Left ventricle myocardium inferior (tissue), 1 donor: ENCODE data around the gene LOC101059915.
"Not testable (repeated sequence)": the region's sequence is repeated elsewhere in the genome, so short reads cannot be mapped to it uniquely, and the experiment has no call there.

Experiments used
- DNase-seq: peaks from one replicate; pipeline ENCODE4 v3.0.0-alpha.2; 2020
- H3K27ac ChIP-seq: fragments of 200-600 bp; replicated peaks from 2 replicates; pipeline ENCODE4 v1.8.0; 2021
- H3K27me3 ChIP-seq: fragments of 200-600 bp; 2 replicates; pipeline ENCODE4 v1.8.0; 2021; ENCODE audit warnings: low read depth
- H3K36me3 ChIP-seq: fragments of 200-600 bp; 2 replicates; pipeline ENCODE4 v1.8.0; 2021
- H3K4me1 ChIP-seq: fragments of 200-600 bp; 2 replicates; pipeline ENCODE4 v1.8.0; 2021
- H3K4me3 ChIP-seq: fragments of 200-600 bp; 2 replicates; pipeline ENCODE4 v1.8.0; 2021; ENCODE audit warnings: mild to moderate bottlenecking, moderate library complexity
- H3K9me3 ChIP-seq: fragments of 200-600 bp; replicated peaks from 2 replicates; pipeline ENCODE4 v1.8.0; 2021
- intact Hi-C: fragments of 100-400 bp; cut with micrococcal nuclease; formaldehyde crosslinking; loops from one replicate; pipeline ENCODE4 v1.11.0; 2022
- TF ChIP-seq, protein P1 (sequence below): fragments of 200-600 bp; IDR thresholded peaks from 2 replicates; pipeline ENCODE4 v1.8.0; 2021; ENCODE audit warnings: antibody characterized with exemption, mild to moderate bottlenecking, borderline replicate concordance
- donor health status: DM: no; HTN: yes; CAD: no; lungs with severe emphysema.

The LOC101059915 gene

DNA sequence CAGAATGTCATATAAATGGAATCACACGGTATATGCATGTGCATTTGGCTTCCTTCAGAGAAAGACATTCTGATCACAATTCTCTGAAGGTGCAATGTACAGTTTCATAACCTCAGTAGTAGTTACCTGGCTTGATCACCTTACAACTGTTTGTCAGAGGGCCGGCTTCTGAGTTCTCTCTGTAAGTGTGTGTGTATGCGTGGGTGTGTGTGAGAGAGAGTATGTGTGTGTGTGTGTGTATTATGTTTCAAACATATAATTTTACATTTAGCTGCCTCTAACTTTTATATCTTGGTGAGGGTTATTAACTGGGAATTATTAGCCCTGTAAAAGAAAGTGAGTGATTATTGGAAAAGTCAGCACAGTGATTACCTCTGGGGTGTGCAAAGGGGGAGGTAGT is 8.0 kb upstream of the LOC101059915 start:
- H3K4me3 ChIP-seq = no peak overlapping the region
- no peak overlapping the region for H3K27ac ChIP-seq
- H3K27me3 ChIP-seq = no peaks in the 10 kb centered on the region
- TF ChIP-seq, protein P1, sequence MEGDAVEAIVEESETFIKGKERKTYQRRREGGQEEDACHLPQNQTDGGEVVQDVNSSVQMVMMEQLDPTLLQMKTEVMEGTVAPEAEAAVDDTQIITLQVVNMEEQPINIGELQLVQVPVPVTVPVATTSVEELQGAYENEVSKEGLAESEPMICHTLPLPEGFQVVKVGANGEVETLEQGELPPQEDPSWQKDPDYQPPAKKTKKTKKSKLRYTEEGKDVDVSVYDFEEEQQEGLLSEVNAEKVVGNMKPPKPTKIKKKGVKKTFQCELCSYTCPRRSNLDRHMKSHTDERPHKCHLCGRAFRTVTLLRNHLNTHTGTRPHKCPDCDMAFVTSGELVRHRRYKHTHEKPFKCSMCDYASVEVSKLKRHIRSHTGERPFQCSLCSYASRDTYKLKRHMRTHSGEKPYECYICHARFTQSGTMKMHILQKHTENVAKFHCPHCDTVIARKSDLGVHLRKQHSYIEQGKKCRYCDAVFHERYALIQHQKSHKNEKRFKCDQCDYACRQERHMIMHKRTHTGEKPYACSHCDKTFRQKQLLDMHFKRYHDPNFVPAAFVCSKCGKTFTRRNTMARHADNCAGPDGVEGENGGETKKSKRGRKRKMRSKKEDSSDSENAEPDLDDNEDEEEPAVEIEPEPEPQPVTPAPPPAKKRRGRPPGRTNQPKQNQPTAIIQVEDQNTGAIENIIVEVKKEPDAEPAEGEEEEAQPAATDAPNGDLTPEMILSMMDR = no peak
- H3K9me3 ChIP-seq = no peaks in the 10 kb centered on the region
- H3K36me3 ChIP-seq = no peaks in the 10 kb centered on the region
- H3K4me1 ChIP-seq = no peaks in the 10 kb centered on the region
- no peak for DNase-seq
- intact Hi-C loops = no loop called here

DNA sequence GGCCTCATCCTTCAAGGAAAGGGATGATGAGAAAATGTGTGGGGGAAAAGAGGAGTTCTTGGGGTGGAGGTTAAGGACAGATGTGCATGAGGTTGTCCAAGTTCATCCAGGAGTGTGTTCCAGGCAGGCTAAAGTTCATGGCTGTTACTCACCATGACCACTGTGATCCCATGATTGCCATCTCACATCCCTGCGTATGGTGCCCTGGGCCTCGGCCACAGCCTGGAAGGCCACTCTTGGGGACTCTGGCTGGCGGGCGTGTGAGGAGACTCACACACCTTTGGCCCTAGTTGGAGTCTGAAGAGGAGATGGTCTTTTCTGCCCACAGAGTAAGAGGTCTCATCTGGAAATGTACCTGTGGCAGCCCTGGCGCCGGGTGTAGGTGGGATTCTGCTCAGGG is 7.4 kb upstream of the LOC101059915 start:
- DNase-seq = no peak
- Histone ChIP-seq H3K27ac (no peak overlapping the region), H3K9me3 (no peaks in the 10 kb centered on the region), H3K4me1 (no peaks in the 10 kb centered on the region), H3K36me3 (no peaks in the 10 kb centered on the region), H3K27me3 (no peaks in the 10 kb centered on the region), H3K4me3 (no peak overlapping the region)
- intact Hi-C loops = no loop called here
- TF ChIP-seq, protein P1 = no peak

DNA sequence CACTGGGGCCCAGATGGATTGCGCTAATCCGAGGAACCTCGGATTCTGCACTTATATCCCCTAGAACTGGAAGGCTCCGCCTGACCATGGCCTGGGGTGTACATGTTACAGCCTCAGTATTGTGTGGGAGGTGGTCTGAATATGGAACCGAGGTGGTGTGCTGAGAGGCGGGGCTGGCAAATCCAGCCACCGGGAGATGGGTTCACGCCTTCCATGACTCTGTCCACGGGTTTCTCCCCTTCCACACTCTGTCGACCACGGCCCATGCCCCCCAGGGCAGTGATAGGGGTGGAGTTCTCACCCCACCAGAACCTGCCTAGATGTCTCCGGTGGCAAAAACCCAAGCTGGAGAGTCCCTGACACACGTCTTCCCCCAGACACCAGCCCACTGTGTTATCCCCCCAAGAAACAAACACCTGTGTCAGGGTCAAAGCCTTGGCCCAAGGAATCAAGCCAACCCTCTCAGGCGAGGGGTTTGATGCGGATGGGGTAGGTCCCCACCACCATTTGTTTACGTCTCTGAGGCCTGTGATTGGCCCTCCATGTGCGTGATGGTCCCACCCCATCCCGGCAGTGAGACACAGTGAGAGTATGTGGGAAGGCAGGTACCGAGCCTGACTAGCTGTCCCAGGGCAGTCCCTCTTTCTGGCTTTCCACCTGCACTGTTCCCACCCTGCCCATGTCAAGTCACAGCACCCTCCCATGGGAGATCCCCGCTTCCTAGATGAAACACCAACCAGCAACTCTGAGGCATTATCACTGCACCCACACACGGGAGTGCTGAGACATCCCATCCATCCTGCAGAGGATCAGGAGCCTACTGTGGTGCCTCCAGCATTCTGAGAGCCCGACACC is 6.6 kb upstream of the LOC101059915 start:
- H3K36me3 ChIP-seq = no peaks in the 10 kb centered on the region
- intact Hi-C loops = no loop called here

DNA sequence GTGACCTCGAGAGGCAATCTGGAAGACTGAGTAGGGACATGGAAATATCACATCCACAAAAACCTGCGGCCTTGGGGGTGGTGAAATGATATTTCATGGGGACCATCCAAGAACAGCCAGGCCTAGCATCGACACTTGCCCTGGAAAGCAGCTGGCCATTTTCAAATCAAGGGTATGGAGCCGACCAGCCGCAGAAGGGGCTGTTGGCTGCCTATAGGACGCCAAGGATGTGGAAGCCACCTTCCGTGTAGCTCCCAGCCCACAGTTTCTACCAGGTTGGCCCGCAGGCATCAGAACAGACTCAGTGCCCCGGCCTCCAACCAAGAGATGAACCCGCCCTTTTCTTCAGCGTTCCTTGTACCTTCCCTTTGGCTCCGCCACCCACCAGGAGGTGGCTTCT is 5.4 kb upstream of the LOC101059915 start:
- no peak overlapping the region for H3K4me3 ChIP-seq
- no peaks in the 10 kb centered on the region for H3K27me3 ChIP-seq
- TF ChIP-seq, protein P1 = no peak
- H3K27ac ChIP-seq = no peak overlapping the region
- no peaks in the 10 kb centered on the region for H3K36me3 ChIP-seq
- H3K4me1 ChIP-seq = no peaks in the 10 kb centered on the region
- no peaks in the 10 kb centered on the region for H3K9me3 ChIP-seq
- DNase-seq = no peak
- intact Hi-C loops = no loop called here

More for the DNA sequence above, 6.6 kb upstream of the LOC101059915 start:
- no peak overlapping the region for H3K4me3 ChIP-seq
- no peaks in the 10 kb centered on the region for H3K4me1 ChIP-seq
- TF ChIP-seq, protein P1 = no peak
- H3K9me3 ChIP-seq = no peaks in the 10 kb centered on the region
- no peak for DNase-seq
- H3K27ac ChIP-seq = no peak overlapping the region
- H3K27me3 ChIP-seq = no peaks in the 10 kb centered on the region

DNA sequence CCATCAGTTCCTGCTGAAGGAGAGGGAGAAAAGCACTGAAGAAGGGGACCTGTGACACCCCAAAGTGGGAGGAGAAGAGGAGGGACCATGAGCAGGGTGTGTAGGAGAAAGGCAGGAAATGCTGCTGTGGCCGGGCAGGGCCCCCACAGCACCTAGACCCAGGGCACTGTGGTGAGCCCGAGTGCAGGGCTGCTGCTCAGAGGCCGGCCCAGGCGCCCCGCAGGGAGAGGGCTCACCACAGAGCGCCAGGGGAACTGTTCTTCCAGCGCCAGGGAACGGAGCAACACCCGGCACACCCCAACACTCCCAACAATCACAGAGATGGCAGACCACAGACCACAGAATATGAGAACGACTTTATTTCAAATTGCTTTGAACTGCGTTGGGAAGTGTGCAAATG is 4.7 kb upstream of the LOC101059915 start:
- H3K27me3 ChIP-seq, H3K4me1 ChIP-seq, H3K4me3 ChIP-seq, H3K9me3 ChIP-seq, DNase-seq, H3K27ac ChIP-seq, intact Hi-C loops, H3K36me3 ChIP-seq: not testable (repeated sequence)

DNA sequence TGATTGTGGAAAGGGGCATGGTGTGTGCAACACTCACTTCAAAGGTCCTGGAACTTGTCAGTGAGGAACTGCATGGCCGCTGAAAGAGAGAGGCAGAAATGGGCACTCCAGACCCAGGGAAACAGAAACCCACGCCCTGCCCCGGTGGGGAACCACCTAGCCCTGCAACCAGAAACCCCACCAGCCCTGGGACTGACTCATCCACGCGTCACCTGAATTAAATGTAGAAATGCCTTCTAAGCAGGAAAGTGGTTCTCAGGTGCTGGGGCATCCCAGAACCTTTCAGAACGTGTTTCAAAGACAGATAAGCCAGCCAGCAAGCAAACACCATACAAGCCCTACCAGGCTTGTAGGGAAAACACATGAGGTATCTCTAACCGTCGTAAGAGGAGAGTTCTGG is 4.1 kb upstream of the LOC101059915 start:
- H3K9me3 ChIP-seq, H3K27ac ChIP-seq, DNase-seq, H3K4me3 ChIP-seq, H3K4me1 ChIP-seq, H3K36me3 ChIP-seq, intact Hi-C loops, H3K27me3 ChIP-seq: not testable (repeated sequence)
